ENCODE data around the gene PRTN3.

GRCh38 chr19:815775-816499 is 24.9 kb upstream of the PRTN3 start:
- TF ChIP-seq CTCF (IDR thresholded peaks at IDR 0.05) = no peak
- no peak for TF ChIP-seq POLR2A (IDR thresholded peaks at IDR 0.05)

Data from upper lobe of left lung (tissue), 4 donors.